Measurements from ENCODE around the gene IDI2. TPM values are rescaled to one million over a fixed set of nuclear protein-coding genes. Genes with fewer than 3 reads are reported as not detected.
A peak's percentile ranks its signal among the peaks of the same experiment; 100 is the strongest.

Gene IDI2
- total and polyA plus RNA-seq, 2 of the 13 experiments (the other 11 are each of a cell fraction or from before 2014, with no cell fraction given), result not detected

DNA sequence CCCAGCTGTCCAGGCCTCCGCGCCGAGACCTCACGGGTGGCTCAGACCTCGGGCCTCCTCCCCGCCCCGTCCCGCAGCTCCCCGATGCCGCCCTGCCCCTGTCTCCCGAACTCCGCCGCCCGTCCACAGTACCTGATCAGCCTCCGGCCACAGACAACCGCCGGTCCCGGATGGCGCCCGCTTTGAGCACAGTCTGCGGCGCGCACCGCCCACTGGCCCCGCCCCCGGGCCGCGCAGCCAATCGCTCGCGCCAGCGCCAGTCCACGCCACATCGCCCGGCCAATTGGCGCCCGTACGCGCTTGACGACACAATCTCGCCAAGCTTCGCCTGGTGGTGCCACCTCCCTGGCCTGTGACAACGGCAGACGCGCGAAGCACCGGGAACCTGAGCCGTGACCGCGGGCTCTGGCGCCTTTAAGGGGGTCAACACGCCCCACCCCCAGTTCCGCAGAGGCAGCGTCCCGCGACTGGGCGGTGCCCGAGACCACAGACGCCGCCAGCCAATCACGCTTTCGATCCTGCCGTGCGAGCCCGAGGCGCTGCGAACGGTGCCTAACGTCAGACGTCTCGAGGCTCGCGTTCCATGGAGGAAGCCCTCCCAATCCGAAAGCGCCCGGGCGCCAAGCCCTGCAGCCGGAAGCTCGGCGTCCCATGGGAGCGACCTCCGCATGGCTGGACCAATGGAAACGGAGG is 23.2 kb upstream of the IDI2 start, which contains the start of gene IDI1 (continued):
- TF ChIP-seq, protein P1, sequence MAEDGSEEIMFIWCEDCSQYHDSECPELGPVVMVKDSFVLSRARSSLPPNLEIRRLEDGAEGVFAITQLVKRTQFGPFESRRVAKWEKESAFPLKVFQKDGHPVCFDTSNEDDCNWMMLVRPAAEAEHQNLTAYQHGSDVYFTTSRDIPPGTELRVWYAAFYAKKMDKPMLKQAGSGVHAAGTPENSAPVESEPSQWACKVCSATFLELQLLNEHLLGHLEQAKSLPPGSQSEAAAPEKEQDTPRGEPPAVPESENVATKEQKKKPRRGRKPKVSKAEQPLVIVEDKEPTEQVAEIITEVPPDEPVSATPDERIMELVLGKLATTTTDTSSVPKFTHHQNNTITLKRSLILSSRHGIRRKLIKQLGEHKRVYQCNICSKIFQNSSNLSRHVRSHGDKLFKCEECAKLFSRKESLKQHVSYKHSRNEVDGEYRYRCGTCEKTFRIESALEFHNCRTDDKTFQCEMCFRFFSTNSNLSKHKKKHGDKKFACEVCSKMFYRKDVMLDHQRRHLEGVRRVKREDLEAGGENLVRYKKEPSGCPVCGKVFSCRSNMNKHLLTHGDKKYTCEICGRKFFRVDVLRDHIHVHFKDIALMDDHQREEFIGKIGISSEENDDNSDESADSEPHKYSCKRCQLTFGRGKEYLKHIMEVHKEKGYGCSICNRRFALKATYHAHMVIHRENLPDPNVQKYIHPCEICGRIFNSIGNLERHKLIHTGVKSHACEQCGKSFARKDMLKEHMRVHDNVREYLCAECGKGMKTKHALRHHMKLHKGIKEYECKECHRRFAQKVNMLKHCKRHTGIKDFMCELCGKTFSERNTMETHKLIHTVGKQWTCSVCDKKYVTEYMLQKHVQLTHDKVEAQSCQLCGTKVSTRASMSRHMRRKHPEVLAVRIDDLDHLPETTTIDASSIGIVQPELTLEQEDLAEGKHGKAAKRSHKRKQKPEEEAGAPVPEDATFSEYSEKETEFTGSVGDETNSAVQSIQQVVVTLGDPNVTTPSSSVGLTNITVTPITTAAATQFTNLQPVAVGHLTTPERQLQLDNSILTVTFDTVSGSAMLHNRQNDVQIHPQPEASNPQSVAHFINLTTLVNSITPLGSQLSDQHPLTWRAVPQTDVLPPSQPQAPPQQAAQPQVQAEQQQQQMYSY (CRISPR knock-in tag; IDR thresholded peaks at IDR 0.05), result no peak; the same call in 1 of the 2 replicates
- TF ChIP-seq, protein P2, sequence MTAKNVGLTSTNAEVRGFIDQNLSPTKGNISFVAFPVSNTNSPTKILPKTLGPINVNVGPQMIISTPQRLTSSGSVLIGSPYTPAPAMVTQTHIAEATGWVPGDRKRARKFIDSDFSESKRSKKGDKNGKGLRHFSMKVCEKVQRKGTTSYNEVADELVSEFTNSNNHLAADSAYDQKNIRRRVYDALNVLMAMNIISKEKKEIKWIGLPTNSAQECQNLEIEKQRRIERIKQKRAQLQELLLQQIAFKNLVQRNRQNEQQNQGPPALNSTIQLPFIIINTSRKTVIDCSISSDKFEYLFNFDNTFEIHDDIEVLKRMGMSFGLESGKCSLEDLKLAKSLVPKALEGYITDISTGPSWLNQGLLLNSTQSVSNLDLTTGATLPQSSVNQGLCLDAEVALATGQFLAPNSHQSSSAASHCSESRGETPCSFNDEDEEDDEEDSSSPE (CRISPR knock-in tag; IDR thresholded peaks at IDR 0.05), result peak; percentile 87
- peak; percentile 61 for TF ChIP-seq PHF5A (CRISPR knock-in tag; IDR thresholded peaks at IDR 0.05; ENCODE audit: low read depth, unreplicated experiment)
- TF ChIP-seq, protein P3, sequence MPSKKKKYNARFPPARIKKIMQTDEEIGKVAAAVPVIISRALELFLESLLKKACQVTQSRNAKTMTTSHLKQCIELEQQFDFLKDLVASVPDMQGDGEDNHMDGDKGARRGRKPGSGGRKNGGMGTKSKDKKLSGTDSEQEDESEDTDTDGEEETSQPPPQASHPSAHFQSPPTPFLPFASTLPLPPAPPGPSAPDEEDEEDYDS (CRISPR knock-in tag; IDR thresholded peaks at IDR 0.05), result peak; percentile 99
- TF ChIP-seq ZBTB42 (CRISPR knock-in tag; IDR thresholded peaks at IDR 0.05), result peak; percentile 64; the same call in 1 of the 2 replicates
- peak; percentile 95; the same call in 1 of the 2 replicates for TF ChIP-seq PCBP1 (IDR thresholded peaks at IDR 0.05; ENCODE audit: borderline replicate concordance, low read depth, low read length)
- TF ChIP-seq SP2 (CRISPR knock-in tag; IDR thresholded peaks at IDR 0.05), result peak; percentile 91
- no peak for TF ChIP-seq ADNP (CRISPR knock-in tag; IDR thresholded peaks at IDR 0.05)
- TF ChIP-seq ZNF543 (CRISPR knock-in tag; IDR thresholded peaks at IDR 0.05), result peak; percentile 92
- TF ChIP-seq ZNF296 (CRISPR knock-in tag; conservative IDR thresholded peaks at IDR 0.05), result no peak
- peak; percentile 58 for TF ChIP-seq SAFB2 (CRISPR knock-in tag; IDR thresholded peaks at IDR 0.05; ENCODE audit: borderline replicate concordance, low read depth)
- TF ChIP-seq POLR2A (IDR thresholded peaks at IDR 0.05; ENCODE audit: insufficient read depth in 1 of 2, low read depth in 2 of 2, low read length in 2 of 2), result peak; percentile 93 to 97
- TF ChIP-seq CCDC6 (CRISPR knock-in tag; IDR thresholded peaks at IDR 0.05), result peak; percentile 43; the same call in 1 of the 2 replicates
- TF ChIP-seq JUN (CRISPR knock-in tag; IDR thresholded peaks at IDR 0.05), result 0 out of 2 replicates have a peak, but pooled peaks have one; percentile 29
- peak; percentile 81 for TF ChIP-seq THAP11 (CRISPR knock-in tag; IDR thresholded peaks at IDR 0.05)
- TF ChIP-seq, protein P4, sequence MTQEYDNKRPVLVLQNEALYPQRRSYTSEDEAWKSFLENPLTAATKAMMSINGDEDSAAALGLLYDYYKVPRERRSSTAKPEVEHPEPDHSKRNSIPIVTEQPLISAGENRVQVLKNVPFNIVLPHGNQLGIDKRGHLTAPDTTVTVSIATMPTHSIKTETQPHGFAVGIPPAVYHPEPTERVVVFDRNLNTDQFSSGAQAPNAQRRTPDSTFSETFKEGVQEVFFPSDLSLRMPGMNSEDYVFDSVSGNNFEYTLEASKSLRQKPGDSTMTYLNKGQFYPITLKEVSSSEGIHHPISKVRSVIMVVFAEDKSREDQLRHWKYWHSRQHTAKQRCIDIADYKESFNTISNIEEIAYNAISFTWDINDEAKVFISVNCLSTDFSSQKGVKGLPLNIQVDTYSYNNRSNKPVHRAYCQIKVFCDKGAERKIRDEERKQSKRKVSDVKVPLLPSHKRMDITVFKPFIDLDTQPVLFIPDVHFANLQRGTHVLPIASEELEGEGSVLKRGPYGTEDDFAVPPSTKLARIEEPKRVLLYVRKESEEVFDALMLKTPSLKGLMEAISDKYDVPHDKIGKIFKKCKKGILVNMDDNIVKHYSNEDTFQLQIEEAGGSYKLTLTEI (CRISPR knock-in tag; conservative IDR thresholded peaks at IDR 0.05), result no peak
- peak; percentile 93 for TF ChIP-seq SP1 (IDR thresholded peaks at IDR 0.05)
- peak; percentile 98 for TF ChIP-seq SP1 (CRISPR knock-in tag; IDR thresholded peaks at IDR 0.05)
- TF ChIP-seq ZNF547 (CRISPR knock-in tag; IDR thresholded peaks at IDR 0.05), result peak; percentile 85
- peak; percentile 46; the same call in 1 of the 2 replicates for TF ChIP-seq ZFAT (CRISPR knock-in tag; conservative IDR thresholded peaks at IDR 0.05)
- TF ChIP-seq ZNF484 (CRISPR knock-in tag; IDR thresholded peaks at IDR 0.05; ENCODE audit: borderline replicate concordance, low read depth), result no peak
